Omental fat pad (tissue), 4 donors: Measurements from ENCODE around the gene TRIM41. TPM values are rescaled to one million over a fixed set of nuclear protein-coding genes. Genes with fewer than 3 reads are reported as not detected.

Experiments
- ATAC-seq: fragments of 150-250 bp; one replicate; pipeline ENCODE4 v1.9.1; 2016; ENCODE audit warnings: mild to moderate bottlenecking, moderate library complexity; ENCODE audit not compliant: low FRiP score
- DNase-seq: peaks from one replicate; pipeline ENCODE4 v3.0.0-alpha.2; 2019; ENCODE audit warnings: low spot score
- total RNA-seq, 4 donors: library from RNA; depleted of rRNA; stranded (reverse); fragments of >200 nt; gene quantifications; one replicate each; pipeline ENCODE4 v1.1.0, GENCODE V29; 2016
- TF ChIP-seq, protein P1 (sequence below), 3 donors: fragments of 450-650 bp; IDR thresholded peaks; one replicate each; pipeline ENCODE4 v1.5.1; 2016 to 2017; ENCODE audit warnings: antibody characterized with exemption in 3 of 3, mild to moderate bottlenecking in 3 of 3, moderate library complexity in 2 of 3

Gene TRIM41
- total RNA-seq, 4 donors from 2014 or later = 9.8 to 16.4 (median 12.6) TPM

DNA sequence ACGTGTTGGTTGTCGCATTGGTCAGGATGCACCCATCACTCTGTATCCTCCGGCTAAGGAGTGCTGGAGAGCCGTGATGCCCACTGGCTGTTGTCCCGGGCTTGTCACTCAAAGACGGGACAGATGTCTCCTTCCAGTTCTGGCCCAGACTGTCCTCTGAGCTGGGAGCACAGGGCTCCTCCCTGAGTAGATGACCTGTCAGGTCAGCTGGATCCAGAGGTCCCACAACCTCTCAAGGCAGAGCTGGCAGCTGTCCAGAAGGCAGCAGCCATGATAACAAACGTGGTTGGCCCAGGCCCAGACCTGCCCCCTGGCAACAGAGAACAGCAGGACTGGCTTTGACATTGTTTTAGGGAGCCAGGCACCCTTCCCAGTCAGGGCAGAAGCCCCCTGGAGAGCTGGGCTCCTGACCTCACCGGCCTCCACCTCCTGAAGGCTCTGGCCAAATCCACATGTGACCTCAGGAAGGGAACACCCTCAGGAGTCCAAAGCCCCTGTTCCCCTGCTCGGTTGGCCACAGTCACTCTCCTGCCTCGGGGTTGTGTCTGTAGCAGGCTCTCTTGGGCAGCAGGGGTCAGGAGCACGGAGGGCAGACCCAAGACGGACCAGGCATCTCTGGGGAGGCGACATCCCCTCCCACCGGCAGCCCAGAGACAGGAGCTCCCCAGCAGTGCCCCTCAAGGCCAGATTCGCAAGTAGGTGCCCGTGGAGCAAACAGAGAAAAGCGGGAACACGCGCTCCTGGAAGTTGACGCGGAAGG lies 28.4 kb upstream of the TRIM41 start:
- TF ChIP-seq, protein P1, sequence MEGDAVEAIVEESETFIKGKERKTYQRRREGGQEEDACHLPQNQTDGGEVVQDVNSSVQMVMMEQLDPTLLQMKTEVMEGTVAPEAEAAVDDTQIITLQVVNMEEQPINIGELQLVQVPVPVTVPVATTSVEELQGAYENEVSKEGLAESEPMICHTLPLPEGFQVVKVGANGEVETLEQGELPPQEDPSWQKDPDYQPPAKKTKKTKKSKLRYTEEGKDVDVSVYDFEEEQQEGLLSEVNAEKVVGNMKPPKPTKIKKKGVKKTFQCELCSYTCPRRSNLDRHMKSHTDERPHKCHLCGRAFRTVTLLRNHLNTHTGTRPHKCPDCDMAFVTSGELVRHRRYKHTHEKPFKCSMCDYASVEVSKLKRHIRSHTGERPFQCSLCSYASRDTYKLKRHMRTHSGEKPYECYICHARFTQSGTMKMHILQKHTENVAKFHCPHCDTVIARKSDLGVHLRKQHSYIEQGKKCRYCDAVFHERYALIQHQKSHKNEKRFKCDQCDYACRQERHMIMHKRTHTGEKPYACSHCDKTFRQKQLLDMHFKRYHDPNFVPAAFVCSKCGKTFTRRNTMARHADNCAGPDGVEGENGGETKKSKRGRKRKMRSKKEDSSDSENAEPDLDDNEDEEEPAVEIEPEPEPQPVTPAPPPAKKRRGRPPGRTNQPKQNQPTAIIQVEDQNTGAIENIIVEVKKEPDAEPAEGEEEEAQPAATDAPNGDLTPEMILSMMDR (IDR thresholded peaks at IDR 0.05) = no peak
- DNase-seq (no peak), ATAC-seq (no peak)

DNA sequence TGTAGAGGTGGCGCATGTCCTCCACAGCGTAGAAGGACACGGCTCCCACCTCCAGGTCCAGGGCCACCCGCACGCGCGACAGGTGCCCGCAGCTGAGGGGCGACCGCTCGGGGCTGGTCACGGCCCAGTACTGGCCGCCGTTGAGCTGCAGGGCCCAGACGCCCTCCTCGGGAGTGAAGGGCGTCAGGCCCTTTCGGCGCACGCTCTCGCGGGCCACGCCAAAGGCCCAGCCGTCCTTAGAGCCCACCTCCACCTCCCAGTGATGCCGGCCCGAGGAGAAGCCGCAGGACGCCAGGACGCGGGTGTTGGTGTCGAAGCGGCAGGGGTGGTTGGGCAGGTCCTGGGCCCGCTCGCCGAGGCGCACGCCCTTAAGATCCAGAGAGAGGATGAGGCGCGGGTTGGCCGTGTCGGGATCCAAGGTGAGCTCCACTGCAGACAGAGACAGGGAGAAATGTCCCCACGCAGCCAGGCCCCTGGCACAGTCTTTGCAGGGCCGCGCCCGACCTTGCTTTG lies 27.8 kb upstream of the TRIM41 start:
- no peak for DNase-seq
- TF ChIP-seq, protein P1 (IDR thresholded peaks at IDR 0.05) = no peak
- ATAC-seq = no peak

DNA sequence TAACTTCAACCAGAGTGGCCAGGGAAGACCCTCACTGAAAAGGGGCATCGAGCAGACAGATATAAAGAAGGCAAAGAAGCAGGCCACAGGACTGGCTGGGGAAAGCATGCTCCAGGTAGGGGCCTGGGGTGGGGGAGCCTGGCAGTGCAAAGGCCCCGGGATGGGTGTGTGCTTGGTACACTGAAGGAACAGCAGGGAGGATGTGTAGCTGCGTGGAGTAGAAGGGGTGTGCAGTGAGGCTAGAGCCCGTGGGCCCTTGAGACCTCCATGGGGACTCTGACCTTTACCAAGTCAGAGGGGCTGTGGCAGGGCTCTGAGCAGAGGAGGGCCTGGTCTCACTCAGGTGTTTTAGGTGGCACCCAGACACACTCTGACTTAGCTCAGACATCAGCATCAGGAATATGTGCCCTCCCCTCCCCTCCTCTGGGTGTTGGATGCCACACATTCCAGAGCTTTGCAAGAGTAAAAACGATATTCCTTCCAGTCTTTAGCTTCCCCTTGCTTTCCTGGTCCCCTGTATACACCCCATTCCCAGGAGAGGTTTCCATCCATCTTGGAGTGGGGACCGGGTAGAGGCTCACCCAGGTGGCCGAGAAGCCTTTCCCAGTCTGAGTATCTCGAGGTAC lies 25.6 kb upstream of the TRIM41 start:
- TF ChIP-seq, protein P1 (IDR thresholded peaks at IDR 0.05) = no peak
- ATAC-seq (no peak), DNase-seq (no peak)

DNA sequence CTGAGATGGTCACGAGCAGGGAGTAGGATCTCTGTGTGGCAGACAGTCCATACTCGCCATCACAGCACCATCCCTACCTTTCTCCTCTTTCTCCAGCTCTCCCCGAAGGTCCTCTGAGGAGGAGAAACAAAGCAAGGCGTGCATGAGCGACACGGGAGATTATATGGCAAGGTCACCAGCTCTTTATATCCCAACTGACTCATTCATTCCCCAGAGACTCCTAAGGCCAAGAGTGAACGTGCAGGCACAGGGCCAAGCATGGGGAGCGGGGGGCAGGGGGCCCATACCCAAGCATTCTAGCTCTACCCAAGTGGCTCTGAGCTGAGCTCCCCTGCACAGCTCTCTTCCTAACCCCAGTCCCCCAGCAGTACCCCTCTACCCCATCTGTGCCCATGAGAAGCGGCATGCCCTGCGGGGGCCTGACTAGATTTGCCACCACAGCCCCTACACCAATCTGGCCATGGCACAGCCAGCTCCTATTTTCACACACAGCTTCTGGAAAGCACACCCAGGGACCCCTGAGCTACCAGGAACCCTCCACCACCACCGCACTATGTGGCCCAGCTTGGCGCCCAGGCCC lies 24.9 kb upstream of the TRIM41 start:
- DNase-seq (no peak), ATAC-seq (no peak)
- TF ChIP-seq, protein P1 (IDR thresholded peaks at IDR 0.05) = no peak

DNA sequence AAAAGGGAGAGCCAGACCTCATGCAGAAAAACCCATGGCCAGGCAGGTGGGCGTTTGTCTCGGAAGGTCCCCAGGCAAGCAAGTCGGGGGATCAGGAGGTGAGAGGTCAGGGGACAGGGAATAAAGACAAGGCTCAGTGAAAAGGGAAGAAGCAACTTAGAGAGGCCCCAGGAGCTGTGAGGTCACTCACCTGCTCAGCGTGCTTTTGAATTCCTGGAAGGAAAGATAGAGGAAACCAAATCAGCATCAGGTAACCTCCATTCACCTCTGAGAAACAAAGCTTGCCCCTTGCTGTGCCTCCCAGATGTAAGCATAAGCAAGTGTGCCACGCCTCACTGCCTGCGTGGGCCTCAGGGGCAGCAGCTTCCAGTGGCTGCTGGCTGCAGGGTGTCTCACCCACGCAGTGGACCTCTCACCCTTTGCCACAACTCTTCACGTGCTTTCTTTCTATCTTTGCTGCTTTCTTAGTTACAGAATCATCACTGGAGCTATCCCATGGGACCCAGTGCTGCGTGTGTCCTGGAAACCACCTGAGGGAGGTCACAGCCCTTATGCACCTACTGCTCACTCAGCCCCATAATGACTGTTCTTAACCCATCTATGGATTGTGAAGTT lies 24.1 kb upstream of the TRIM41 start:
- TF ChIP-seq, protein P1 (IDR thresholded peaks at IDR 0.05) = no peak
- ATAC-seq = no peak
- DNase-seq = no peak

DNA sequence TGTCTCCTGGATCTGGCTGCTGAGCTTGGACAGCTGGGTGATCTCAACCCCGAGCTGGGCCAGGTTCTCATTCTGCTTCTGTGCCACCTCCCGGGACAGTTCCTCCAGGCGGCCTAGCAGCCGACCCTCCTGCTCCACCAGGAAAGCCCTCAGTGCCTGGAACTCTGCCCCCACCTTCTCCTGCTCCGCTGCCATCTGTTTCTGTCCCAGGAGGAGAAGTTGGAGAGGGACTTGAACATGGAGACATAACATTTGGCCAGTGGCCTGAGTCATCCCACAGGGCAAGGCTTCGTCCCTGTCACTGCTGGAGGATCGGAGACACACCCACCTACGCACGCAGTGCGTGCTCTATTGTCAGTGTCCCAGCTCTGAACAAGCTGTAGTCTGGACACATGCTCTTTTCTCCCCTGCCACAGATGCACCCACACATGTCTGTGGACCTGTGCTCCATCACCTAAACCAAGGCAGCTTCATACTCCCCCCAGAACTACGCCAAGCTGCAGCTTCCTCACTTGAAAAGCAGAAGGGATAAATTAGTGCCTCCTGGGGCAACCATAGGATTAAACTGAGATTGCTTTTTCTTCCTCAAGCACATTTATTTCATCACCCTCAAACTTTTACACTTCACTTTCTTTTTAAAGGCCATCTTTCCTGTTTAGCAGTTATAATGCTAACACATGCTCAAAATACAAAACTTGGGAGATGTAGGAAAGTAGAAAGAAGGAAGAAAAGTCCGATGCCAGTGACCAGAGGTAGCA lies 23.0 kb upstream of the TRIM41 start:
- TF ChIP-seq, protein P1 (IDR thresholded peaks at IDR 0.05) = no peak
- DNase-seq = no peak
- ATAC-seq = no peak
